K562 (cell line): ENCODE results near the gene ADAM22. TPM values are rescaled to one million over a fixed set of nuclear protein-coding genes. Genes with fewer than 3 reads are reported as not detected.

ENCODE experiments used
- ATAC-seq: fragments of 200-7000 bp; cut with Tn5 transposase; 3 replicates; pipeline ENCODE4 v1.9.1; 2020; ENCODE audit warnings: moderate library complexity
- BruUV-seq: library from RNA; stranded (reverse); fragments of 400-500 nt; replicated peaks from 2 replicates; lab custom pipeline; 2021; lab: Mats Ljungman, UMichigan
- CTCF ChIA-PET: fragments of 300-600 bp; formaldehyde crosslinking; extraction: SDS; loops from one replicate; lab custom pipeline; 2021; ENCODE audit warnings: low intra/inter-chr PET ratio; lab: Yijun Ruan, JAX
- POLR2A ChIA-PET: fragments of 300-600, 350-650 bp; sonication (Branson Sonifier 250); formaldehyde crosslinking; extraction: SDS; loops from one replicate; lab custom pipeline; 2021; ENCODE audit warnings: antibody characterized with exemption, inconsistent platforms; lab: Yijun Ruan, JAX
- DNase-seq, 4 experiments: peaks; one replicate each; pipeline versions ENCODE4 v3.0.0 to v3.0.0-alpha.2; 2011 to 2018; ENCODE audit warnings: low spot score in 3 of 4, mixed read lengths in 3 of 4; ENCODE audit errors: extremely low read depth in 1 of 4
- FAIRE-seq: peaks from 2 replicates; lab custom pipeline; 2011; peaks lifted over from hg19 to GRCh38; lab: Jason Lieb, UNC
- H2AFZ ChIP-seq: 2 replicates; pipeline ENCODE4 v1.6.0; 2011; ENCODE audit warnings: low read depth, low read length, control low read depth, inconsistent platforms
- H3K27ac ChIP-seq: fragments of 200-600 bp; 3 replicates; pipeline ENCODE4 v1.8.0; 2011; ENCODE audit warnings: low read depth, mild to moderate bottlenecking, control low read depth, inconsistent platforms, low read length, moderate library complexity, mixed read lengths; ENCODE audit errors: extremely low read depth
- H3K27me3 ChIP-seq, 2 experiments: fragments of 300-600 bp in 1 of 2; 2 replicates in 1 of 2; 3 replicates in 1 of 2; pipeline versions ENCODE4 v1.6.0 to v1.8.0; 2011; ENCODE audit warnings: inconsistent platforms in 2 of 2, low read length in 2 of 2, mild to moderate bottlenecking in 1 of 2, mixed read lengths in 1 of 2, moderate library complexity in 1 of 2; ENCODE audit not compliant: control insufficient read depth in 2 of 2, insufficient read depth in 2 of 2
- H3K36me3 ChIP-seq: fragments of 300-600 bp; 3 replicates; pipeline ENCODE4 v1.8.0; 2011; ENCODE audit warnings: mild to moderate bottlenecking, low read length, inconsistent platforms; ENCODE audit not compliant: control insufficient read depth, insufficient read depth
- H3K4me1 ChIP-seq, 2 experiments: fragments of 200-600 bp in 1 of 2; replicated peaks in 1 of 2; 2 replicates in 1 of 2; 3 replicates in 1 of 2; pipeline versions ENCODE4 v1.5.1 to v1.8.0; 2011; ENCODE audit warnings: inconsistent platforms in 2 of 2, low read length in 2 of 2, mild to moderate bottlenecking in 1 of 2, mixed read lengths in 1 of 2, moderate library complexity in 1 of 2; ENCODE audit not compliant: control insufficient read depth in 2 of 2, insufficient read depth in 2 of 2
- H3K4me2 ChIP-seq: 2 replicates; pipeline ENCODE4 v1.6.1; 2011; ENCODE audit warnings: low read length, control low read depth, inconsistent platforms, mixed read lengths; ENCODE audit not compliant: insufficient read depth
- H3K4me3 ChIP-seq: fragments of 200-600 bp; sonication (generic), shearing (Covaris generic); 2 replicates; pipeline ENCODE4 v1.5.1; 2016; ENCODE audit warnings: control low read depth, inconsistent platforms
- H3K79me2 ChIP-seq: fragments of 200-600 bp; 3 replicates; pipeline ENCODE4 v1.8.0; 2011; ENCODE audit warnings: low read length, inconsistent platforms; ENCODE audit not compliant: control insufficient read depth, insufficient read depth
- H3K9ac ChIP-seq, 2 experiments: 2 replicates each; pipeline versions ENCODE4 v1.6.0 to v1.6.1; 2011; ENCODE audit warnings: low read depth in 2 of 2, low read length in 2 of 2, control low read depth in 1 of 2, inconsistent platforms in 1 of 2, mild to moderate bottlenecking in 1 of 2, mixed read lengths in 1 of 2; ENCODE audit not compliant: insufficient read depth in 1 of 2
- H3K9me1 ChIP-seq: one replicate; pipeline ENCODE4 v1.6.0; 2011; ENCODE audit warnings: inconsistent platforms, mild to moderate bottlenecking, low read length, moderate library complexity; ENCODE audit not compliant: control insufficient read depth, insufficient read depth
- H3K9me3 ChIP-seq: replicated peaks from 2 replicates; pipeline ENCODE4 v1.5.1; 2011; ENCODE audit warnings: low read depth, low read length, inconsistent platforms; ENCODE audit not compliant: control insufficient read depth, insufficient read depth
- H4K20me1 ChIP-seq: replicated peaks from 2 replicates; pipeline ENCODE4 v1.6.1; 2011; ENCODE audit warnings: low read length, inconsistent platforms, mixed read lengths; ENCODE audit not compliant: control insufficient read depth, insufficient read depth
- BDP1 ChIP-seq: IDR thresholded peaks from 3 replicates; pipeline ENCODE4 v1.6.1; 2011; ENCODE audit not compliant: insufficient read length, insufficient read depth
- CREB5 ChIP-seq: fragments of 250-450 bp; sonication (Bioruptor Pico); IDR thresholded peaks from 2 replicates; pipeline ENCODE4 v1.5.0; 2020; ENCODE audit warnings: mild to moderate bottlenecking
- E2F1 ChIP-seq: sonication (generic); formaldehyde crosslinking; IDR thresholded peaks from 2 replicates; pipeline ENCODE4 v1.8.1; 2023; ENCODE audit warnings: mild to moderate bottlenecking, missing genetic modification reagents, moderate library complexity
- RBM15 ChIP-seq: fragments of 200-400 bp; formaldehyde crosslinking; IDR thresholded peaks from 2 replicates; pipeline ENCODE4 v1.6.1; 2018; ENCODE audit warnings: mild to moderate bottlenecking, low read length, moderate library complexity; ENCODE audit not compliant: insufficient read depth
- STAT5A ChIP-seq: IDR thresholded peaks from 2 replicates; pipeline ENCODE4 v1.6.1; 2012; ENCODE audit warnings: low read length, inconsistent platforms, borderline replicate concordance
- ZNF407 ChIP-seq: fragments of 450-650 bp; IDR thresholded peaks from 2 replicates; pipeline ENCODE4 v1.6.1; 2016; ENCODE audit warnings: low read depth
- WGBS: fragments of 100-300 bp; shearing (Covaris generic); methylation state at CpG from one replicate; pipeline ENCODE4 v1.1.6; 2016; ENCODE audit warnings: low coverage, mixed read lengths; ENCODE audit not compliant: insufficient coverage; ENCODE audit errors: missing lambda C conversion rate; 5-methylcytosine and 5-hydroxymethylcytosine counted together
- in situ Hi-C: fragments of 300-500 bp; cut with MboI; formaldehyde crosslinking; loops from 4 replicates; pipeline ENCODE4 v1.15.0; 2018; ENCODE audit warnings: inconsistent platforms, mixed read lengths
- intact Hi-C: fragments of 100-400 bp; cut with micrococcal nuclease; formaldehyde crosslinking; loops from 2 replicates; pipeline ENCODE4 v1.14.2; 2022
- polyA plus RNA-seq, 8 experiments: library from polyadenylated mRNA; depleted of rRNA in 4 of 8; stranded (reverse) in 5 of 8; unstranded in 3 of 8; fragments of >200 nt; fragmentation: Nextera tagmentation in 2 of 8; fragmentation: Illumina TruSeq in 1 of 8; extraction: Ambion mirVana in 2 of 8; extraction: Trizol in 1 of 8; gene quantifications; 2 replicates each; pipeline versions ENCODE4 v1.2.1 to v1.2.3, GENCODE V29; 2011 to 2014; ENCODE audit warnings: inconsistent platforms in 1 of 8, missing spikeins in 1 of 8
- total RNA-seq, 7 experiments: library from RNA; depleted of rRNA in 6 of 7; stranded (reverse); fragments of >200 nt in 6 of 7; fragmentation: Illumina TruSeq in 2 of 7; extraction: Trizol in 2 of 7; gene quantifications; 2 replicates each; pipeline versions ENCODE4 v1.2.1 to v1.2.3, GENCODE V29; 2011 to 2021; ENCODE audit warnings: low replicate concordance in 1 of 7

The ADAM22 gene
- total and polyA plus RNA-seq, 9 of the 15 experiments (the other 6 are each of a cell fraction or from before 2014, with no cell fraction given) = 0.01 to 0.58 (median 0.18) TPM

- POLR2A ChIA-PET = no interaction called here
- CTCF ChIA-PET = no interaction called here
- Histone ChIP-seq H3K27ac (no peak overlapping the region), H3K79me2 (no peaks in the 10 kb centered on the region), H3K36me3 (no peaks in the 10 kb centered on the region), H4K20me1 (no peaks in the 10 kb centered on the region), H3K9me3 (no peaks in the 10 kb centered on the region), H3K9me1 (no peaks in the 10 kb centered on the region), H3K4me2 (no peak overlapping the region), H2AFZ (no peak overlapping the region)
- intact Hi-C loops (no loop called here), in situ Hi-C loops (no loop called here)
- no peak for DNase-seq
- 0% methylated on average over 3 of the region's 3 CpGs for WGBS
- BruUV-seq = no TSS peak
- TF ChIP-seq CREB5 (CRISPR knock-in tag) = no peak
- no peak for TF ChIP-seq E2F1
- TF ChIP-seq RBM15 = no peak
- TF ChIP-seq STAT5A = no peak
- TF ChIP-seq BDP1 = no peak
- no peak for TF ChIP-seq ZNF407
- TF ChIP-seq, all 486 proteins: peak for 0
- Histone ChIP-seq H3K4me1 (no peaks in the 10 kb centered on the region), H3K27me3 (no peaks in the 10 kb centered on the region), H3K4me3 (no peak overlapping the region), H3K9ac (no peak overlapping the region)
- no peak for FAIRE-seq
- no peak for ATAC-seq
These were observed 103.0 kb downstream of the ADAM22 start for GRCh38 chr7:88037050-88037449.
